ENCODE measurements around the gene HIVEP1.

- TF ChIP-seq CTCF (IDR thresholded peaks at IDR 0.05) = no peak
- TF ChIP-seq POLR2AphosphoS5 (IDR thresholded peaks at IDR 0.05) = no peak
- no peak for TF ChIP-seq POLR2A (IDR thresholded peaks at IDR 0.05)
Measured at GRCh38 chr6:12014873-12015149, 2.7 kb downstream of the HIVEP1 start.

Data from prostate gland (tissue), 2 donors.